Measurements from ENCODE around the gene FOXP4.
"Not testable (repeated sequence)": the region's sequence is repeated elsewhere in the genome, so short reads cannot be mapped to it uniquely, and the experiment has no call there.

FOXP4 gene

GRCh38 chr6:41602422-41602743 lies 56.2 kb downstream of the FOXP4 start:
- DNase-seq, result no peak

GRCh38 chr6:41602864-41603608 lies 56.9 kb downstream of the FOXP4 start:
- peak in 1 of 2 experiments; percentile 46 for DNase-seq

GRCh38 chr6:41604006-41604405 lies 57.8 kb downstream of the FOXP4 start:
- no peak for DNase-seq

GRCh38 chr6:41605649-41606048 lies 59.5 kb downstream of the FOXP4 start:
- no peak for DNase-seq

GRCh38 chr6:41607036-41607435 lies 60.9 kb downstream of the FOXP4 start:
- DNase-seq, result no peak

GRCh38 chr6:41607736-41608135 lies 61.6 kb downstream of the FOXP4 start:
- no peak for DNase-seq

- DNase-seq, result no peak
These were observed 62.4 kb downstream of the FOXP4 start for GRCh38 chr6:41608443-41609151.

GRCh38 chr6:41614715-41615114 lies 68.5 kb downstream of the FOXP4 start:
- DNase-seq, result no peak

GRCh38 chr6:41615311-41615710 lies 69.1 kb downstream of the FOXP4 start:
- DNase-seq, result no peak

GRCh38 chr6:41618598-41618997 lies 72.4 kb downstream of the FOXP4 start:
- DNase-seq, result no peak

- DNase-seq, result not testable (repeated sequence)
These were observed 73.0 kb downstream of the FOXP4 start for GRCh38 chr6:41619193-41619592.

GRCh38 chr6:41621367-41621766 lies 75.2 kb downstream of the FOXP4 start:
- DNase-seq, result no peak

- DNase-seq, result no peak
These were observed 75.6 kb downstream of the FOXP4 start for GRCh38 chr6:41621802-41622201.

- DNase-seq, result no peak
These were observed 76.2 kb downstream of the FOXP4 start for GRCh38 chr6:41622206-41622988.

GRCh38 chr6:41623330-41623729 lies 77.1 kb downstream of the FOXP4 start:
- DNase-seq, result no peak

- no peak for DNase-seq
These were observed 78.6 kb downstream of the FOXP4 start for GRCh38 chr6:41624621-41625380.

GRCh38 chr6:41625442-41625841 lies 79.3 kb downstream of the FOXP4 start:
- DNase-seq, result no peak

GRCh38 chr6:41626022-41626421 lies 79.8 kb downstream of the FOXP4 start:
- DNase-seq, result no peak

- no peak for DNase-seq
These were observed 80.7 kb downstream of the FOXP4 start for GRCh38 chr6:41626917-41627316.

GRCh38 chr6:41629128-41629527 lies 82.9 kb downstream of the FOXP4 start:
- DNase-seq, result no peak

- DNase-seq, result no peak
These were observed 83.9 kb downstream of the FOXP4 start for GRCh38 chr6:41630069-41630468.

- DNase-seq, result no peak
These were observed 84.8 kb downstream of the FOXP4 start for GRCh38 chr6:41630946-41631345.

- DNase-seq, result no peak
These were observed 87.0 kb downstream of the FOXP4 start for GRCh38 chr6:41633056-41633634.

Data from cerebellar nuclear complex (tissue), 1 donor.